ENCODE measurements around the gene TMEM63B.

TMEM63B gene

GRCh38 chr6:44127186-44128019 is at the start of gene TMEM63B, which contains the start of gene MRPL14:
Gene TMEM63B (plus strand): TSS chr6:44127554. CDS start chr6:44134585, 7,031 bp downstream.
Gene MRPL14 (minus strand): TSS chr6:44127452. CDS start chr6:44116611, 10,841 bp downstream.
- Histone ChIP-seq H3K27me3 (ENCODE audit: low read depth) (no peaks in the 10 kb centered on the region), H3K9me3 (no peaks in the 10 kb centered on the region)
- DNase-seq (ENCODE audit: low spot score in 2 of 2): peak; percentile 81 to 89

GRCh38 chr6:44078219-44078826 is 49.0 kb upstream of the TMEM63B start:
- Histone ChIP-seq H3K4me1 (peaks cover 11% of the 10 kb centered on the region; the same call in 1 of the 2 replicates), H3K9me3 (no peaks in the 10 kb centered on the region), H3K36me3 (replicated peaks) (no peaks in the 10 kb centered on the region), H3K4me3 (no peak overlapping the region), H3K27me3 (ENCODE audit: low read depth) (no peaks in the 10 kb centered on the region)
- DNase-seq (ENCODE audit: low spot score in 2 of 2): no peak
- in situ Hi-C loops (cut with MboI; ENCODE audit: low sequenced_read_pairs): loop anchor here (25.0 kb wide), 1 partner anchor 416 kb away; no protein-coding TSS in a partner anchor

More at GRCh38 chr6:44127186-44128019, at the start of gene TMEM63B, which contains the start of gene MRPL14:
- Histone ChIP-seq H3K4me3 (peak within 1 kb of the TSS; percentile 82), H3K36me3 (replicated peaks) (peaks cover 7% of the 10 kb centered on the region), H3K4me1 (peaks cover 37% of the 10 kb centered on the region)
- in situ Hi-C loops (cut with MboI; ENCODE audit: low sequenced_read_pairs): no loop called here

- Histone ChIP-seq H3K4me3 (no peak overlapping the region), H3K36me3 (replicated peaks) (no peaks in the 10 kb centered on the region), H3K9me3 (no peaks in the 10 kb centered on the region), H3K4me1 (peaks cover 6% of the 10 kb centered on the region; the same call in 1 of the 2 replicates), H3K27me3 (ENCODE audit: low read depth) (no peaks in the 10 kb centered on the region)
- in situ Hi-C loops (cut with MboI; ENCODE audit: low sequenced_read_pairs): loop anchor here (25.0 kb wide), 1 partner anchor 417 kb away; no protein-coding TSS in a partner anchor
- DNase-seq (ENCODE audit: low spot score in 2 of 2): peak; percentile 67 to 85
These were observed 48.3 kb upstream of the TMEM63B start for GRCh38 chr6:44078827-44079671.

GRCh38 chr6:44079672-44080071 is 47.7 kb upstream of the TMEM63B start:
- in situ Hi-C loops (cut with MboI; ENCODE audit: low sequenced_read_pairs): loop anchor here (25.0 kb wide), 1 partner anchor 417 kb away; no protein-coding TSS in a partner anchor
- H3K4me3 ChIP-seq: no peak overlapping the region
- H3K27me3 ChIP-seq (ENCODE audit: low read depth): no peaks in the 10 kb centered on the region
- H3K36me3 ChIP-seq (replicated peaks): no peaks in the 10 kb centered on the region
- H3K4me1 ChIP-seq: peaks cover 6% of the 10 kb centered on the region; the same call in 1 of the 2 replicates
- no peaks in the 10 kb centered on the region for H3K9me3 ChIP-seq
- DNase-seq (ENCODE audit: low spot score in 2 of 2): no peak

- Histone ChIP-seq H3K4me1 (peaks cover 6% of the 10 kb centered on the region; the same call in 1 of the 2 replicates), H3K9me3 (no peaks in the 10 kb centered on the region), H3K36me3 (replicated peaks) (no peaks in the 10 kb centered on the region), H3K4me3 (no peak overlapping the region), H3K27me3 (ENCODE audit: low read depth) (no peaks in the 10 kb centered on the region)
- in situ Hi-C loops (cut with MboI; ENCODE audit: low sequenced_read_pairs): loop anchor here (25.0 kb wide), 1 partner anchor 419 kb away; no protein-coding TSS in a partner anchor
- no peak for DNase-seq (ENCODE audit: low spot score in 2 of 2)
These were observed 46.5 kb upstream of the TMEM63B start for GRCh38 chr6:44080561-44081521.

- DNase-seq (ENCODE audit: low spot score in 2 of 2): no peak
- Histone ChIP-seq H3K36me3 (replicated peaks) (no peaks in the 10 kb centered on the region), H3K27me3 (ENCODE audit: low read depth) (no peaks in the 10 kb centered on the region), H3K4me3 (no peak overlapping the region), H3K9me3 (no peaks in the 10 kb centered on the region), H3K4me1 (no peaks in the 10 kb centered on the region)
- in situ Hi-C loops (cut with MboI; ENCODE audit: low sequenced_read_pairs): loop anchor here (25.0 kb wide), 1 partner anchor 419 kb away; no protein-coding TSS in a partner anchor
These were observed 45.6 kb upstream of the TMEM63B start for GRCh38 chr6:44081753-44082152.

- no peaks in the 10 kb centered on the region for H3K4me1 ChIP-seq
- H3K9me3 ChIP-seq: no peaks in the 10 kb centered on the region
- in situ Hi-C loops (cut with MboI; ENCODE audit: low sequenced_read_pairs): loop anchor here (25.0 kb wide), 1 partner anchor 421 kb away; no protein-coding TSS in a partner anchor
- H3K36me3 ChIP-seq (replicated peaks): no peaks in the 10 kb centered on the region
- no peak overlapping the region for H3K4me3 ChIP-seq
- H3K27me3 ChIP-seq (ENCODE audit: low read depth): no peaks in the 10 kb centered on the region
- no peak for DNase-seq (ENCODE audit: low spot score in 2 of 2)
These were observed 44.5 kb upstream of the TMEM63B start for GRCh38 chr6:44082872-44083321.

- no peaks in the 10 kb centered on the region for H3K4me1 ChIP-seq
- no peaks in the 10 kb centered on the region for H3K27me3 ChIP-seq (ENCODE audit: low read depth)
- in situ Hi-C loops (cut with MboI; ENCODE audit: low sequenced_read_pairs): loop anchor here (5.0 to 25.0 kb wide), 2 partner anchors 68 to 422 kb away; no protein-coding TSS in a partner anchor
- DNase-seq (ENCODE audit: low spot score in 2 of 2): no peak
- no peaks in the 10 kb centered on the region for H3K9me3 ChIP-seq
- H3K4me3 ChIP-seq: no peak overlapping the region
- no peaks in the 10 kb centered on the region for H3K36me3 ChIP-seq (replicated peaks)
These were observed 42.9 kb upstream of the TMEM63B start for GRCh38 chr6:44084231-44085014.

- H3K4me1 ChIP-seq: no peaks in the 10 kb centered on the region
- in situ Hi-C loops (cut with MboI; ENCODE audit: low sequenced_read_pairs): loop anchor here (5.0 to 25.0 kb wide), 2 partner anchors 67 to 423 kb away; no protein-coding TSS in a partner anchor
These were observed 42.1 kb upstream of the TMEM63B start for GRCh38 chr6:44085219-44085618.

GRCh38 chr6:44086931-44087574 is 40.3 kb upstream of the TMEM63B start:
- H3K4me1 ChIP-seq: no peaks in the 10 kb centered on the region
- H3K36me3 ChIP-seq (replicated peaks): no peaks in the 10 kb centered on the region
- H3K9me3 ChIP-seq: no peaks in the 10 kb centered on the region
- H3K27me3 ChIP-seq (ENCODE audit: low read depth): no peaks in the 10 kb centered on the region
- no peak overlapping the region for H3K4me3 ChIP-seq
- no peak for DNase-seq (ENCODE audit: low spot score in 2 of 2)
- in situ Hi-C loops (cut with MboI; ENCODE audit: low sequenced_read_pairs): loop anchor here (5.0 to 25.0 kb wide), 2 partner anchors 65 to 425 kb away; no protein-coding TSS in a partner anchor

More at GRCh38 chr6:44085219-44085618, 42.1 kb upstream of the TMEM63B start:
- Histone ChIP-seq H3K4me3 (no peak overlapping the region), H3K9me3 (no peaks in the 10 kb centered on the region), H3K36me3 (replicated peaks) (no peaks in the 10 kb centered on the region), H3K27me3 (ENCODE audit: low read depth) (no peaks in the 10 kb centered on the region)
- no peak for DNase-seq (ENCODE audit: low spot score in 2 of 2)

- Histone ChIP-seq H3K4me3 (no peak overlapping the region), H3K36me3 (replicated peaks) (no peaks in the 10 kb centered on the region), H3K4me1 (no peaks in the 10 kb centered on the region), H3K27me3 (ENCODE audit: low read depth) (no peaks in the 10 kb centered on the region), H3K9me3 (no peaks in the 10 kb centered on the region)
- in situ Hi-C loops (cut with MboI; ENCODE audit: low sequenced_read_pairs): loop anchor here (5.0 to 25.0 kb wide), 2 partner anchors 65 to 425 kb away; no protein-coding TSS in a partner anchor
- DNase-seq (ENCODE audit: low spot score in 2 of 2): no peak
These were observed 39.7 kb upstream of the TMEM63B start for GRCh38 chr6:44087623-44088022.
